Dedifferentiated amniotic fluid mesenchymal stem cell (primary cell): ENCODE measurements around the gene CNPY3.

Source experiments
- DNase-seq: peaks from one replicate; pipeline ENCODE4 v3.0.0-alpha.2; 2016; ENCODE audit errors: extremely low spot score

Gene CNPY3

GRCh38 chr6:42960243-42961019 lies 31.2 kb downstream of the CNPY3 start, which contains the start of gene GNMT:
TSS of gene GNMT (plus strand) at chr6:42960754. CDS start at chr6:42960768, 14 bp downstream.
- no peak for DNase-seq

DNA sequence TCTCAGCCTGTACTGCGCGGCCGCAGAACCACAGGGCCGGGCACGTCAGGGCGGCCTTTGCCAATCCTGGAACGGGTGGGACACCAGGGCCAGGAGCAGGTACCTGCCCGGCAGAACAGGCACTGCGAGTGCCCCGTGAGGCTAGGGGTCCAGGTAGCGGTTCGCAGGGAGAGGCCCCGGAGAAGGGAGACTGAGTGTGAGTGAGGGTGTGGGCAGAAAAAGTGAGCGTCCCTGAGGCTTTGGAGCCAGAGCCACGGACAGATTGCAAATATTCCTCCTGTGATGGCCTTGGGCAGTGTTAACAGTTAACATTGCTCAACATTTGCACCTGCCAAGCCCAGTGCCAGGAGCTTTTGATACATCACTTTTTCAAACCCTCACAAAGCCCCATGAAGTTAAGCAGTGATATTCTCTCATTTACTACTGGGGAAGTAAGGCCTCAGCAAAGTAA lies 31.8 kb downstream of the CNPY3 start:
- DNase-seq, result no peak

DNA sequence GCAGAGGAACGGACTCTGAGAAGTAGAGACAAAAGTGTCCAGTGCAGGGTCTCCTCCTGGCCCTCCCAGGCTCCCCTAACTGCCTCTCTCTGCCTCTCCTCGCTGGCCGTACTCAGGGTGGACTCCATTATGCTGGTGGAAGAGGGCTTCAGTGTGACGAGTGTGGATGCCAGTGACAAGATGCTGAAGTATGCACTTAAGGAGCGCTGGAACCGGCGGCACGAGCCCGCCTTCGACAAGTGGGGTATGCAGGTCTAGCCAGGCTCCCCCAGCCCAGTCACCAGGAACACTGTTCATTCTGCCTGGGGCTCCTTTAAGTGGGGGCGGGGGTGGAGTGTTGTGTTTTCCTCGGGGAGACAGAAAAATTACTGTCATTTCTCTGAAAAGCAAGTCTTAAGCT lies 32.8 kb downstream of the CNPY3 start:
- no peak for DNase-seq

DNA sequence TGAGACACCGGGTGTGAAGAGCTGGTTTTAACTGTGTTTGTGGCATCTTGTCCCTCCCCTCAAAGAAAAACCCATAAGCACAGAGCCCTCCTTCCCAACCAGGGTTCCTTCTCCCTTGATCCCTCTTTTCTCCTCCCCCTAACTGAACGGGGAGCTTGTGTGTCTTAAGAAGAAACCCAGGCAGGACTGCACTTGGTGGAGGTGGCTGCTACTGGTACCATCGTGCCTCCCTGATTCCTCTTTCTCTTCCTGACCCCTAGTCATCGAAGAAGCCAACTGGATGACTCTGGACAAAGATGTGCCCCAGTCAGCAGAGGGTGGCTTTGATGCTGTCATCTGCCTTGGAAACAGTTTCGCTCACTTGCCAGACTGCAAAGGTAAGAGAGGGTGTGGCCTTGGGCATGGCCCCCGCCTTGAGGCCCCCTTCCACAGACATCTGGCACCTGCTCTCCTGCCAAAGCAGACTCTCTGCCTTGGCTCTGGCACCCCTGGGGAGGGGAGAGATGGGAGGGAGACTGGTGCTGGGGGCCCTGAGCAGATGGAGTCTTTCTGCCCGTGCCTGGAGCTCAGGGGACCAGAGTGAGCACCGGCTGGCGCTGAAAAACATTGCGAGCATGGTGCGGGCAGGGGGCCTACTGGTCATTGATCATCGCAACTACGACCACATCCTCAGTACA lies 33.4 kb downstream of the CNPY3 start:
- no peak for DNase-seq

- no peak for DNase-seq
Observed at GRCh38 chr6:42963179-42963854, 34.0 kb downstream of the CNPY3 start.

DNA sequence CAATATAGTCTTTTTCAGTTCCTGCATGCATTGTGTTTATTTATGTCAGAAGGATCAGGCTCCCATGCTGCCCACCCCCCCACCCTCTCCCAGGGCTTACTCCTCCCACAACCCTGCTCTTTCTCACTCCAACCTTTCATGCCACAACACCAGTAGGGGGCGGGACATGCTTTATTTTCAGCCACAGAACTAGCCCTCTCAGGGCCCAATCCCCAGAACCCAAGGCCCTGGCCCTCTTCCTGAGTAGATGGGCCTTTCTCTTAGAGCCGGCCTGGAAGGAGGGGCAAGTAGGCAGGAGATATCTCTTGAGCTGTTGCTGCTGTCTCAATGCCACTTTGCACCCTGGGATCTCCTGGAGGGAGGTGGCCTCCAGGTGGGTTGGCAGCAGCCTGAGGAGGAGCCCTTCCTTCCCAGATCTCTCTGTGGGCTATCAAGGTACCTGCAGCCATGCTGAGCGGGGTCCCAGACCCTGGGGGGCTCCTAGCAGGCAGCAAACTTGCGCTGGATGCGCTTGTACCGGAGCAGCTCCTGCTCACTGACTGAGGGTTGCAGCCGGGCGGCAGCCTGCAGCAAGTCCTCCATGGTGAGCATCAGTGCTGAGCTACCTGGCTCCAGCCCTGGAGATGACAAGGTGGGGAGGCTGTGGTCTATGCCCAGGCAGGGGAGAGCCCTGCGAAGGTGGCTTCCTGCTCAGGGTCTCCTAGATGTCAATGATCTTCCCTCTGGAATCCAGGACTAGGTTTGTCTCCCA lies 34.8 kb downstream of the CNPY3 start:
- no peak for DNase-seq

- DNase-seq, result no peak
Observed at GRCh38 chr6:42966571-42966970, 37.3 kb downstream of the CNPY3 start.

DNA sequence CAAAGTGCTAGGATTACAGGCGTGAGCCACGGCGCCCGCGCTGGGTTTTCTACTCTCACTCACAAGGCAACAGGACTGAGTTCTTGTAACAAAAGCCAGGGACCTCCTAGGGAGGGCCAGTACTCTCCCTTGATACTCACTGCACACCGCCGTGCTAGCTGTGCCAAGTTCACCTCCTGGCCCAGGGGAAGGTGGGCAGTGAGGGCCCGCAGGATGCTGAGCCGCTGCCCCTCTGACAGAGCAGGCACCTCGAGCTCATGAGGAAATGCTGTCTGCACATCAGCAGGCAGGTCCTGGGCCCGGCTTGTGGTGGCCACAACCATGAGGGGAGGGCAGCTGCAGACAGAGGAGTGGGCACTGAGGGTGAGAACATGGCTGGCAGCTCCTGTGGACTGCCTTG lies 37.9 kb downstream of the CNPY3 start:
- DNase-seq, result no peak

GRCh38 chr6:42968126-42968701 lies 38.9 kb downstream of the CNPY3 start:
- DNase-seq, result no peak

DNA sequence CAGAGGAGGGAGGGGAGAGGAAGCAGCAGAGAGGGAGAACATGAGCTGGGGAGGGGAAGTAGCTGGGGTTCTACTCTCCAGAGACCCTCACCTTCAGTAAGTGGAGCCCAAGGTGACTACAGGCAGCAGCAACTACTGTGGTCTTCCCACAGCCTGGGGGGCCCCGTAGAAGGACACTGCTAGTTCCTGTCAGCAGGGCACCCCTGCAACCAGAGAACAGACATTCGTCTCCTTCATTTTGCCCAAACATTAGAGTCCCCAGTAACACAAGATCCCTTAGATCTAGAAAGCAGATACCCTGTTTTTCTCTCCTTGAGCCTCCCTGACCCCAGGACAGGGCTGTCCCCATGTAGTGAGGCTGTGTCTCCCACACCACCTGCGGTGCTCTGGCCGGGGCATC lies 39.5 kb downstream of the CNPY3 start:
- DNase-seq, result no peak

DNA sequence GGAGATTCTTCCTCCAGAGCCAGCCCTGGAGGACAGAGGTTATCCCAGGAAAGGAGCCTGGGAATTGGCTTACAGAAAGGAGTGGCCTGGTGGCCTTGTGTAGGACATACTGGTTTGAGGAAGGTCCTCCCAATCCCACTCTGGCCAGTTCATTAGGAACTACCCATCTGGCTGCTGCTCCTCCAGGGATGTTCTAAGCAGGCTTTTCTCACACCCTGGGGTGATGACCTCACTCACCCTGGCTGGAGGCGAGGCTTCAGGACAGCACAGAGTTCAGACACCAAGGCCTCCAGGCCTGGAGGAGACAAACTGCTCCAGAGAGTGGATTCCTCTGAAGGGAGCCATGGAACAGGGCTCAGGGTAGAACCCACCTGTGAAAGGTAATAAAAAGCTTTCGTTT lies 40.2 kb downstream of the CNPY3 start:
- no peak for DNase-seq

- no peak for DNase-seq
Observed at GRCh38 chr6:42969934-42970333, 40.7 kb downstream of the CNPY3 start.

GRCh38 chr6:42970871-42971612 lies 41.8 kb downstream of the CNPY3 start:
- no peak for DNase-seq

- no peak for DNase-seq
Observed at GRCh38 chr6:42971746-42972327, 42.6 kb downstream of the CNPY3 start.

DNA sequence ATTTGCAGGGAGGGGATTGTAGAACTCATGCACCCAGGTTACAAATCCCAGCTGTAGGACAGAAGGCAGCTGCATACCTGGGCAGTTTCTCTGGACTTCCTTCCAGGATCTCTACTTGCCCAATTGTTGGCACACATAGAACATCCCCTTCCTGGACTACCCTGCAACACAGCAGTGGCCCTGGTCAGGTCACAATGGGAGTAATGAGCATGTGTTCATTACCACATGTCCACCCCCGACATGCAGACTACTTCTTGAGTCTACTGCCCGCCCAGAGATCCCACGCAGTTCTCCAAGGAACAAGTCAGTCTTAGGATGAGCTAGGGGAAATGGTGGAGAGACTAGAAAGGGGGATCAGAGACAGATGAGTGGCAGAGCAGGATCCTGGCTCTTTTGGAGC lies 44.6 kb downstream of the CNPY3 start:
- DNase-seq, result no peak

DNA sequence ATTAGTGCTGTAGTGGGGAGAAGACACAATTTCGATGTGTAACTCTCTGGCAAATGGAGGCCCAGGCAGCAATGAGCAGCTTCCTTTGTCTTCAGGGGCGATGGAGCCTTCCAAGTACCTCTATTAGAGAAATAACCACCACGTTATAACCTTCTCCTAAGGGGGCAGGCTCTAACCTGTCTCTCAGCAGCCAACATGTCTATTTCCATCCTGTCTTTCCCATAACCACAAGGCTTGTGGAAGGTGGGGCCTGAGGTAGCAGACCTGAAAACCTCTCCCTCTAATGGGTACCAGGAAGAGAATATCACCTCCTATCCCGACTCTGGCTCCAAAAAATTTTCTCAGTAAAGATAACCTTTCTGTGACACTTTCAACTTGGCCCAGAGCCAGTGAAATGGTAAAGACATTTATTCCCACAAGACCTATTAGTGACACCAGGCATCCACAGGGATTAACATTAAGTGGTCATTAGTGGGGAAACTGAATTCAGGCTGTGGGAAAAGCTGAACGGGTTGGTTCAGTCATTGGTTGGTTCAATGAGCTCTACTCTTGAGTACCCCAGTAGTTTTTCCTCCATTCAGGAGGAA lies 45.7 kb downstream of the CNPY3 start:
- no peak for DNase-seq

GRCh38 chr6:42978487-42978838 lies 49.2 kb downstream of the CNPY3 start:
- DNase-seq, result no peak

DNA sequence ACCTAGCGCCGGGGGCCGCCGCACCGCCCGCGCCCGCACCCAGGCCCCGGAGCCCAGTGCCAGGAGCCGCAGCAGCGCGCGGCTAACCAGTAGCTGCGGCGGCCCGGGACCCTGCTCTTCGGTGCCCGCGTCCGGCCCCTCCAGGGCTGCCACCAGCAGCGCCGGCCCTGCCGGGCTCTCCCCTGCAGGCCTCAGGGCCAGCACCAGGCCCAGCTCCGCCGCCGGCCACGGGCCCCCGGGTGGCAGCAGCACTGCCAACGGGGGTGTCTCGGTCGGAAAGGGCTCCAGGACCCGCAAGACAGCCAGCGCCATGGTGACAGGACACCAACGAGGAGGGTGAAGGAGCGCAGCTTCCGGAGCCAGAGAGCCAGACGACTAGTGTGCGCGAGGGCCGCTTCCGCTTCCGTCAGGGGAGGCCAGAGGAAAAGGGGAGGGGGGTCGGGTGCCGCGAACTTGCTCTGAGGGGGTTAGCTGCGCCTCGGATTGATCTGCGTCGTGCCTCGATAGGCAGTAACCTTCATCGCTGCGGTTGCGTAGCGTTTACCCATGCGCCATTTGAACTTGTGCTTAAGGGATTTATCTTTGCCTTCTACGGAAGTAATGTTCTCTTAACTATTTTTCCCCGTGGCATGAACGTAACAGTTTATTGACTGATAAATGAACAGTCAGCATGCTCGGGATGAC lies 49.7 kb downstream of the CNPY3 start, which contains the start of gene PEX6:
TSS of gene PEX6 (minus strand) at position 343 of the 684 bp plus-strand sequence. CDS start at position 312, 31 bp downstream.
- DNase-seq, result peak; percentile 54

- DNase-seq, result no peak
Observed at GRCh38 chr6:42979523-42980177, 50.4 kb downstream of the CNPY3 start.
